Measurements from ENCODE around the gene TSR1.

DNA sequence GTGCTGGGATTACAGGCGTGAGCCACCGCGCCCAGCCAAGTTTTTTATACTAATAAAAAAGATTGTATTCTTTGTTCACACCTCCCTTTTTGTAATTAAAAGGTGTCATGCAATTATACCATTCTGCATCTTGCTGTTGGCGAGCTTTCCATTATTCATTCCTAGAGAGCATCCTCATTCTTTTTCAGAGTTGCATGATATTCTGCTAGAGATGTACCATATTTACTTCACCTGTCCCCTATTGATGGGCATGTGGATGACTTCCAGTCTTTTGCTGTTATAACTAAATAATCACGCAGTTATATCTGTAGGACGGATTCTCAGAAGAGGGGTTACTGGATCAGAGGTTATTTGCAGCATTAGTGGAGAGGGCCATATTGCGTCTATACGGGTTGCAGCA lies 18.1 kb upstream of the TSR1 start:
- TF ChIP-seq SUZ12 (IDR thresholded peaks at IDR 0.05) (no peak), TARDBP (IDR thresholded peaks at IDR 0.05) (no peak), FOXK2 (IDR thresholded peaks at IDR 0.05) (no peak), NFRKB (IDR thresholded peaks at IDR 0.05) (no peak), FOXM1 (IDR thresholded peaks at IDR 0.05; ENCODE audit: borderline replicate concordance) (no peak), CTBP1 (IDR thresholded peaks at IDR 0.05; ENCODE audit: borderline replicate concordance) (no peak)
- TF ChIP-seq, protein P1, sequence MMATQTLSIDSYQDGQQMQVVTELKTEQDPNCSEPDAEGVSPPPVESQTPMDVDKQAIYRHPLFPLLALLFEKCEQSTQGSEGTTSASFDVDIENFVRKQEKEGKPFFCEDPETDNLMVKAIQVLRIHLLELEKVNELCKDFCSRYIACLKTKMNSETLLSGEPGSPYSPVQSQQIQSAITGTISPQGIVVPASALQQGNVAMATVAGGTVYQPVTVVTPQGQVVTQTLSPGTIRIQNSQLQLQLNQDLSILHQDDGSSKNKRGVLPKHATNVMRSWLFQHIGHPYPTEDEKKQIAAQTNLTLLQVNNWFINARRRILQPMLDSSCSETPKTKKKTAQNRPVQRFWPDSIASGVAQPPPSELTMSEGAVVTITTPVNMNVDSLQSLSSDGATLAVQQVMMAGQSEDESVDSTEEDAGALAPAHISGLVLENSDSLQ (IDR thresholded peaks at IDR 0.05), result no peak

Data from HEK293T (cell line).